TTC549 (cell line): Measurements from ENCODE around the gene GHR.
"Not testable (repeated sequence)": the region's sequence is repeated elsewhere in the genome, so short reads cannot be mapped to it uniquely, and the experiment has no call there.

ENCODE experiments used
- FAIRE-seq: peaks from 2 replicates; lab custom pipeline; 2012; peaks lifted over from hg19 to GRCh38; lab: Jason Lieb, UNC

Gene GHR

DNA sequence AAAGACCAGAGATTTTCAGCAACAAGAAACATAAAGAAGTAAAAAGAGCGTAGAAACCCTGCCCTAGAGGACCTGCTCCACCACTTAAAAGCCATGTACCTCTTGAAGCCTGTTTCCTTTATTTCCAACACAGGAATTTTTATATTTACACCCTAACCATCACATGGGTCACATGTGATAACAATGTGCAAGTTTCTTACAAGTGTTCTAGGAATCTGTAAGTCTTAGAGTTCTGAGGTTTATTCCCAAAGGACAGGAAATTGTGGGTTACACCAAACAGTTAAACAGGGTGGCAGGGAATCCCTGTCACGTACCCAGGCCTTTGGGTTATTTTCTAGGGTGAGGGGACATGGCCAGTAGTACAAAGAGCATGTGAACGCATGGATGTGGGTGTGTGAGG, 224.8 kb downstream of the GHR start:
- no peak for FAIRE-seq

DNA sequence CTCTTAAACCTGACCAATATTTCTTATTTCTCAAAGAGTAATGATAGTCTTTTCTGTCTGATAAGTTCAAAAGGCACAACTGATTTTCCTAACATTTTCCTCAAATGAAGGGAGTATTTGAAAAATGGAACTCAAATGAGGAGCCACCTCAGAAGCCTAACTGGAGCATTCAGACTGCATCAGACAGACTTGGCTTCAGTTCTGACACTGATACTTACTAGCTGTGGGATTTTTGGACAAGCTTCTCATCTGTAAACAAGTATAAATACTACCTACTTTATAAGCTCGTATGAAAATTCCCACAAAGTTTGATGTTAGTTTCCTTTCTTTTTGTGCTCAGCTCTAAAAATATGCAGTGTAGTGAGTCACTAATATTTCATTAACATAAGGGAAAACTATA, 225.7 kb downstream of the GHR start:
- FAIRE-seq, result no peak

GRCh38 chr5:42650084-42650483, 226.8 kb downstream of the GHR start:
- no peak for FAIRE-seq

GRCh38 chr5:42653705-42654104, 230.5 kb downstream of the GHR start:
- FAIRE-seq, result no peak

DNA sequence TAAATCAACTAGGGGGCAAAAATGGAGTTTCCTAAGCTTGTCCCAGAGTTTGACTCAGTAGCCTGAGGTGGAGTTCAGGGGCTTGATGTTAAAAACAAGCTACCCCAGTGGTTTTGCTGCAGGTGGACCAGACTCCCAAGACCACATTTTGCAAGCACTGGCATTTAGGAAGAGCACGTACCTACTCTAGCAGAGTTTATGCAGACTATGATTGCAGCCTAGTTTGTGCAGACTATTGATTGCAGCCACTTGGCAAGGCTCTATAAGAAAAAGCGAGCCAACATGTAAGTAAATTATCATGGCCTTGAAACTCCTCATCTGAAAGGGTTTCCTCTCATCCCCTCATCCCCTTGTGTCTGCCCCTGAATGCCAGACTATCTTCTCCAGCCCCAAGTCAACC, 231.4 kb downstream of the GHR start:
- no peak for FAIRE-seq

DNA sequence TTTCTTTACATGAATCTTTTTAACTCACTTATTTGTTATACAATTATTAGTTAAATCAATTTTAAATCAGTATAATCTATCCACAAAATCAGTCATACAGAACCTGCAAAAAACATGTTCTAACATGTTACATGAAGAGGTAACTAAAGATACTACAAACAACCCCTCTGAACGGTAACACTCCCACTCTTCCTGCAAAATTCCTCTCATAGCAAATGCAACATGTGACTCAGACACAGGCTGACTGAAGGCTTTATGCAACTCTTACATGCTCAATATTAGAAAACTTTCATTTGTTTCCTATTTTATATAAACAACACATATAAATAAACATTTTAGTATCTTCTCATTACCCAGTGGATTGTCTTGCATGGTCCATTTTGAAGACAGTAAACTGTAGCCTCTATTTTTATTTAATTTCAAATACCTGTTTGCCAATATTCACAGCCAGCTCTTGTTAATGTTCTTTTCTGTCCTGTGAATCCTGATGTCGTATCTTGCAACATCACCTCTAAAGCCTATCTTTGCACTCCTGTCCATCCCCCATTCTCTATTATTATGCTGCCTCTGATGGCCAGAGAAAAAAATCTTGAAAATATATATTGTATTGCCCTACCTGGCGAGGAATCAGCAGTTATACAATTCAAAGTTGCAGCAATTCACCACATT, 232.9 kb downstream of the GHR start:
- FAIRE-seq, result no peak

GRCh38 chr5:42656651-42657015, 233.4 kb downstream of the GHR start:
- FAIRE-seq, result no peak

DNA sequence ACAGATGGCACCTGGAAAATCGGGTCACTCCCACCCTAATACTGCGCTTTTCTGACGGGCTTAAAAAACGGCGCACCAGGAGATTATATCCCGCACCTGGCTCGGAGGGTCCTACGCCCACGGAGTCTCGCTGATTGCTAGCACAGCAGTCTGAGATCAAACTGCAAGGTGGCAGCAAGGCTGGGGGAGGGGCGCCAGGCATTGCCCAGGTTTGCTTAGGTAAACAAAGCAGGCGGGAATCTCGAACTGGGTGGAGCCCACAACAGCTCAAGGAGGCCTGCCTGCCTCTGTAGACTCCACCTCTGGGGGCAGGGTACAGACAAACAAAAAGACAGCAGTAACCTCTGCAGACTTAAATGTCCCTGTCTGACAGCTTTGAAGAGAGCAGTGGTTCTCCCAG, 236.6 kb downstream of the GHR start:
- FAIRE-seq, result not testable (repeated sequence)

- no peak for FAIRE-seq
These were observed 242.6 kb downstream of the GHR start for GRCh38 chr5:42665857-42666256.

- FAIRE-seq, result no peak
These were observed 243.6 kb downstream of the GHR start for GRCh38 chr5:42666869-42667268.

- FAIRE-seq, result no peak
These were observed 245.0 kb downstream of the GHR start for GRCh38 chr5:42668254-42668653.

DNA sequence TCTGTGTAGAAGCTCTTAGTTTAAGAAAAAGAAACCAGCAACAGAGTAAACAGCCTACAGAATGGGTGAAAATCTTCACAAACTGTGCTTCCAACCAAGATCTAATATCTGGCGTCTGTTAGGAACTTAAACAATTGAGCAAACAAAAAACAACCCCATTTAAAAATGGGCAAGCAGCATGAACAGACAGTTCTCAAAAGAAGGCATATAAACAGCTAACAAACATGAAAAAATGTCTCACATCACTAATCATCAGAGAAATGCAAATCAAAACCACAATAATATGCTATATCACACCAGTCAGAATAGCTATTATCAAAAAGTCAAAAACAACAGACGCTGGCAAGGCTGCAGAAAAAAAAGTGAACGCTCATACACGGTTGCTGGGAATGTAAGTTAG, 249.7 kb downstream of the GHR start:
- no peak for FAIRE-seq

DNA sequence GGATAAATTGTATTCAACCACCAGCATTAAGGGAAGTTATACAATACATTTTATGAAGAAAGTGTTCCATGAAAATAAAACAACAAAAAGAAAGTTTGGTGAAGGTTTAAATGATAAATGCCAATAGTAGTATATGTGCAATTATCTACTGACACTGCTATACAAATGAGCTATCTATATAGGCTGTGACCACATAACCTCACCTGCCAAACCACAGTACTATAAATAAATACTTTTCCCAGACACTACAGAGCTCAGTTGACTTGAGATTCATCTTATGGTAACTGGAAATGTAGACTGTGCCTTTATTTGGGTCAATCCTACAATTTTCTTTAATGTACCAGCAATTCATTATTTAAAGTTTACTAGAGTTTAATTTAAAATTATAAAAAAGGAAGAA, 252.4 kb downstream of the GHR start:
- FAIRE-seq, result no peak

GRCh38 chr5:42676362-42676761, 253.1 kb downstream of the GHR start:
- FAIRE-seq, result no peak

DNA sequence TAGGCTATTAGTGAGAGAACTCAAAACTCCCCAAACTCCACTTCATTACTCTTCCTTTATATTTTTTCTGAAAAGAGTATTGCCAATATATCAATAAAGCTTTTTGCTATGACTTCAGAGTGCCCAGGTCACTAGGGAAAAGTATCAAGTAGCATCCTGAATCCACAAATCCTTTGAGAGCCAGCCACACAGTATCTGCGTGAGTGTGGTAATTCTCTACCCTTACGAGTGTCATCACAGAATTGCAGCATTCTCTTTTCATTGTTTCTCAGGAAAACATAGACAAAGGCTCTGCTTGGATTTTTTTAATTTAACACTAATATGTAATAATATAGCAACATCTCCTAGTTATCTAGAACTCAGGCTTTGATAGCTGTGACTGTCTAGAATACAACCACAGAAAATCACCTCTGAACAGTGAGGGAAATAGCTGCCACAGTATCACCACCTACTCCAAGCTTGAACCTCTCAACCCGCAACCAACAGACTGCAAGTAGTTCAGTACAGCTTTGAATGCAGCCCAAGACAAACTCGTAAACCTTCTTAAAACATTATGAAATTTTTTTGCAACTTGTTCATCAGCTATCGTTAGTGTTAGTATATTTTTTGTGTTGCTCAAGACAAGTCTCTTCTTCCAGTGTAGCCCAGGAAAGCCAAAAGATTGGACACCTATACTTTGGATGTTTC, 254.1 kb downstream of the GHR start:
- no peak for FAIRE-seq

DNA sequence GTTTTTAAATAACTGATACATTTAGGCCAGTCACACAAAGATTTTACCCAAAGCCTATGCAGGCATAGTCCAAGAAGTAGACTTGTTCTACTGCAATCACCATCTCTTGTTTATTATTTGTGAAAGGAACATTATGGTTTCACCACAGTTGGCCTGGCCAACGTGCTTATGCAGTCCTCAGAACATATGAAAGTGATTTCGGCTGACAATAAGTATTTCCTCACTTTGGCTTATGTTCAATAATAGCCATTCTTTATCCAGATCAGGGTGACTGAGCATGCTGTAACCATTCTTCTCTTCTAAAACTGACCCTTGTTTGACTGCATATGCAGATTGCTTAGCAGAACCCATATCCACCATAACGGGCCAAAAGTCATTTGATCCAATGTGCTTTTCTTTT, 256.8 kb downstream of the GHR start:
- FAIRE-seq, result no peak

DNA sequence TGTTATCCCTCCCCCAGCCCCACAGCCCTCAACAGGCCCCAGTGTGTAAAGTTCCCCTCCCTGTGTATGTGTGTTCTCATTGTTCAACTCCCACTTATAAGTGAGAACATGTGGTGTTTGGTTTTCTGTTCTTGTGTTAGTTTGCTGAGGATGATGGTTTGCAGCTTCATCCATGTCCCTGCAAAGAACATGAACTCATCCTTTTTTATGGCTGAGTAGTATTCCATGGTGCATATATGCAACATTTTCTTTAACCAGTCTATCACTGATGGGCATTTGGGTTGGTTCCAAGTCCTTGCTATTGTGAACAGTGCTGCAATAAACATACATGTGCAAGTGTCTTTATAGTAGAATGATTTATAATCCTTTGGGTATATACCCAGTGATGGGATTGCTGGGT, 261.8 kb downstream of the GHR start:
- FAIRE-seq, result not testable (repeated sequence)

DNA sequence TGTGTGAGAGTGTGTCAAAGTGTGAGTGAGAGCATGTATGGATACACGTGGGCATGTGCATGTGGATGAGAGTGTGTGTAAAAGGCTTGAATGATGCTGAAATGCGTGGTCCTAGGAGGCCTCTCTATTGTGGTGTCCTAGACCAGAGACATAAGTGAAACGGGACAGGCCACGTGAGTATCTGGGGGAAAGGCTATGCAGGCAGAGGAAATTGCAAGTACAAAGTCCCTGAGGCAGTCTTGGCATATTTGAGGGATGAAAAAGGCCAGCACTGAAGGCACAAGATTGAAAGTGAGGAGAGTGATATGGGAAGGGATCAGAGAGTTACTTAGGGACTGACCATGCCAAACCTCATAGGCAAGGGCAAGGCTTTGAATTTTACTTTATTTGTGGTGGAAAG, 266.2 kb downstream of the GHR start:
- FAIRE-seq, result no peak

- FAIRE-seq, result no peak
These were observed 268.2 kb downstream of the GHR start for GRCh38 chr5:42691413-42691937.

DNA sequence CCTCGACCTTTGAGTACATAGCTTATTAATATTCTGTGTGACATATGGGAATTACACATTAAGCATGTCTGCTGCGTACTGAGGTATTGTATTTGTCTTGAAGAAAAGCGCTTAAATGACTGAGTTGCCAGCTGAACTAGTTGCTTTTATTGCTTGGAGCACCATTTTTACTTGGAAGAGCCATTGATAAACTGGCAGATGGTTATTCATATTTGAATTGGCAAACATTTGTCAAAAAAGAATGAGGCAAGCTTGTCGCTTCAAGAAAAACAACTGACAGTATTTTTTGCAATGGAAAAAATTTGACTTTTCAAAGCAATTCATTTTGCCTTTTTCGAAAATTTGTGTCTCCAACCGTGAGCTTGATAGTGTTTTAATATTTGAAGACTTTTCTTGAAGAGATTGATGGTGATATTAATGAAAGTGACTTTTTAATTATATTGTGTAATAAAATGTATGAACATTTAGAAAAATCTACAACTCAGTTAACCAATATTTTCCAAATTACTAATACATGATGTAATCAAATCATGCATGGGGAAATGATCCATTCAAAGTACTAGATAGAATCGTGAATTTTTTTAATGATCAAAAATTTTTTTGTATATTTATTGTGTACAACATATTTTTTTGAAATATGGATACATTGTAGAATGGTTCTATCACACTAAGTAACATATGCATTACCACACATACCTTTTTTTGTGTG, 278.3 kb downstream of the GHR start:
- FAIRE-seq, result no peak

GRCh38 chr5:42703238-42703637, 280.0 kb downstream of the GHR start:
- FAIRE-seq, result no peak

DNA sequence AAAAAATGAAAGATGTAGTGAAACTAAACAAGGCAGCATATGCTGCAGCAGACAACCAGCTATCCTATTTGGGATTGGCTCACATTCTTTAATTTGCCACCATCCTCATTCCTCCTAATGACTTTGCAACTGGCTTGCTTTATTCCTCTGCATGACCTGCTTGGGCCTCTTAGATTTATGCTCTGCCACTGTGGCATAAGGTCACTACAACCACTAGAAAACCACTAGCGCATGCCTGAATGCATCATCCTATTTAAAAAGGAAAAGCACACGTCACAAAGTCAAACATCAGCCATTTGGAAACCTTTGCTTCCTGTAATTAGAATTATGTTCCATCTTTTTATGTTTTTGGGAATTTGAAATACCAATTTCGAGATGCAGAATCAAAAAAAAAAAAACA, 292.5 kb downstream of the GHR start:
- FAIRE-seq, result no peak

DNA sequence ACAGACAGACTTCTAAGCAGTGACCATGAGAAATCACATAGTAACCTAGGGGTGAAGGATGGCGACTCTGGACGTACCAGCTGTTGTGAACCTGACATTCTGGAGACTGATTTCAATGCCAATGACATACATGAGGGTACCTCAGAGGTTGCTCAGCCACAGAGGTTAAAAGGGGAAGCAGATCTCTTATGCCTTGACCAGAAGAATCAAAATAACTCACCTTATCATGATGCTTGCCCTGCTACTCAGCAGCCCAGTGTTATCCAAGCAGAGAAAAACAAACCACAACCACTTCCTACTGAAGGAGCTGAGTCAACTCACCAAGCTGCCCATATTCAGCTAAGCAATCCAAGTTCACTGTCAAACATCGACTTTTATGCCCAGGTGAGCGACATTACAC, 295.4 kb downstream of the GHR start:
- no peak for FAIRE-seq

DNA sequence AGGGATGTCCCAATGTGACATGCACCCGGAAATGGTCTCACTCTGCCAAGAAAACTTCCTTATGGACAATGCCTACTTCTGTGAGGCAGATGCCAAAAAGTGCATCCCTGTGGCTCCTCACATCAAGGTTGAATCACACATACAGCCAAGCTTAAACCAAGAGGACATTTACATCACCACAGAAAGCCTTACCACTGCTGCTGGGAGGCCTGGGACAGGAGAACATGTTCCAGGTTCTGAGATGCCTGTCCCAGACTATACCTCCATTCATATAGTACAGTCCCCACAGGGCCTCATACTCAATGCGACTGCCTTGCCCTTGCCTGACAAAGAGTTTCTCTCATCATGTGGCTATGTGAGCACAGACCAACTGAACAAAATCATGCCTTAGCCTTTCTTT, 295.8 kb downstream of the GHR start:
- no peak for FAIRE-seq
